HepG2 (cell line): Measurements from ENCODE around the gene XPO5. TPM values are rescaled to one million over a fixed set of nuclear protein-coding genes. Genes with fewer than 3 reads are reported as not detected.

ENCODE experiments used
- GTF2F1 ChIP-seq: fragments of 150-350 bp; IDR thresholded peaks from 2 replicates; pipeline ENCODE4 v1.6.1; 2014; ENCODE audit warnings: low read length
- HCFC1 ChIP-seq: fragments of 150-350 bp; IDR thresholded peaks from 2 replicates; pipeline ENCODE4 v1.6.1; 2014; ENCODE audit warnings: low read depth, low read length
- HNF4A ChIP-seq: sonication (generic); formaldehyde crosslinking; IDR thresholded peaks from 2 replicates; pipeline ENCODE4 v1.4.0; 2020; ENCODE audit warnings: missing genetic modification reagents
- HOMEZ ChIP-seq: IDR thresholded peaks from 2 replicates; pipeline ENCODE4 v1.6.1; 2016; ENCODE audit warnings: low read depth
- LBX2 ChIP-seq: sonication (generic); formaldehyde crosslinking; IDR thresholded peaks from 2 replicates; pipeline ENCODE4 v1.5.0; 2020; ENCODE audit warnings: missing genetic modification reagents, mild to moderate bottlenecking, borderline replicate concordance
- MBNL3 ChIP-seq: fragments of 250-450 bp; sonication (Bioruptor Pico); conservative IDR thresholded peaks from 2 replicates; pipeline ENCODE4 v1.8.0; 2022; ENCODE audit warnings: mild to moderate bottlenecking, inconsistent platforms
- MED1 ChIP-seq: sonication (generic); formaldehyde crosslinking; IDR thresholded peaks from 2 replicates; pipeline ENCODE4 v1.4.0; 2020; ENCODE audit warnings: missing genetic modification reagents
- MTA3 ChIP-seq: sonication (generic); formaldehyde crosslinking; IDR thresholded peaks from 2 replicates; pipeline ENCODE4 v1.4.0; 2020; ENCODE audit warnings: missing genetic modification reagents
- NONO ChIP-seq, 2 experiments: fragments of 450-650 bp in 1 of 2; sonication (generic) in 1 of 2; formaldehyde crosslinking in 1 of 2; IDR thresholded peaks in 1 of 2; conservative IDR thresholded peaks in 1 of 2; 2 replicates each; pipeline versions ENCODE4 v1.6.1 to v1.8.0; 2017 to 2022; ENCODE audit warnings: mild to moderate bottlenecking in 1 of 2, missing genetic modification reagents in 1 of 2, moderate library complexity in 1 of 2
- NR1H2 ChIP-seq: sonication (generic); formaldehyde crosslinking; IDR thresholded peaks from 2 replicates; pipeline ENCODE4 v1.8.1; 2022; ENCODE audit warnings: low read depth, missing genetic modification reagents, borderline replicate concordance
- SRF ChIP-seq: IDR thresholded peaks from 2 replicates; pipeline ENCODE4 v1.6.1; 2011; ENCODE audit warnings: mild to moderate bottlenecking, low read depth, low read length, moderate library complexity
- SRSF1 ChIP-seq: fragments of 200-400 bp; formaldehyde crosslinking; optimal IDR thresholded peaks from 2 replicates; pipeline ENCODE3; 2017; ENCODE audit warnings: mild to moderate bottlenecking, low read depth, low read length, moderate library complexity
- TSC22D2 ChIP-seq: sonication (generic); formaldehyde crosslinking; IDR thresholded peaks from 2 replicates; pipeline ENCODE4 v1.5.1; 2020; ENCODE audit warnings: missing genetic modification reagents, mild to moderate bottlenecking, borderline replicate concordance
- XBP1 ChIP-seq: sonication (generic); formaldehyde crosslinking; IDR thresholded peaks from 2 replicates; pipeline ENCODE4 v1.5.0; 2020; ENCODE audit warnings: missing genetic modification reagents
- ZFY ChIP-seq: sonication (generic); formaldehyde crosslinking; IDR thresholded peaks from 2 replicates; pipeline ENCODE4 v1.4.0; 2020; ENCODE audit warnings: missing genetic modification reagents
- ZNF234 ChIP-seq: sonication (generic); formaldehyde crosslinking; conservative IDR thresholded peaks from 2 replicates; pipeline ENCODE4 v1.5.1; 2020; ENCODE audit warnings: mild to moderate bottlenecking, missing genetic modification reagents
- ZNF24 ChIP-seq: fragments of 450-650 bp; IDR thresholded peaks from 2 replicates; pipeline ENCODE4 v1.6.1; 2017; ENCODE audit warnings: antibody characterized with exemption, mild to moderate bottlenecking
- ZNF788 ChIP-seq: sonication (generic); formaldehyde crosslinking; IDR thresholded peaks from 2 replicates; pipeline ENCODE4 v1.5.0; 2020; ENCODE audit warnings: mild to moderate bottlenecking, missing genetic modification reagents, borderline replicate concordance
- ZNF83 ChIP-seq: sonication (generic); formaldehyde crosslinking; IDR thresholded peaks from 2 replicates; pipeline ENCODE4 v1.4.0; 2020; ENCODE audit warnings: missing genetic modification reagents, mild to moderate bottlenecking, borderline replicate concordance
- polyA plus RNA-seq, 8 experiments: library from polyadenylated mRNA; depleted of rRNA in 3 of 8; stranded (reverse) in 7 of 8; unstranded in 1 of 8; fragments of >200 nt; fragmentation: Illumina TruSeq in 4 of 8; extraction: Trizol in 4 of 8; gene quantifications; 2 replicates each; pipeline versions ENCODE4 v1.2.1 to v1.2.3, GENCODE V29; 2011 to 2016; ENCODE audit warnings: low read depth in 4 of 8, missing spikeins in 1 of 8, mixed read lengths in 1 of 8; ENCODE audit not compliant: insufficient read depth in 1 of 8
- total RNA-seq, 5 experiments: library from RNA; depleted of rRNA; stranded (reverse); fragments of >200 nt; fragmentation: Illumina TruSeq; extraction: Trizol; gene quantifications; 2 replicates each; pipeline ENCODE4 v1.2.3, GENCODE V29; 2016; ENCODE audit warnings: low read depth in 1 of 5
- TF ChIP-seq, protein P1 (sequence below): conservative IDR thresholded peaks from 2 replicates; pipeline ENCODE4 v1.6.1; 2018; ENCODE audit warnings: missing genetic modification reagents
- TF ChIP-seq, protein P2 (sequence below): IDR thresholded peaks from 2 replicates; pipeline ENCODE4 v1.6.1; 2016; ENCODE audit warnings: control low read depth
- TF ChIP-seq, protein P3 (sequence below): sonication (generic); formaldehyde crosslinking; IDR thresholded peaks from 2 replicates; pipeline ENCODE4 v1.4.0; 2020; ENCODE audit warnings: mild to moderate bottlenecking, low read depth, missing genetic modification reagents
- TF ChIP-seq, protein P4 (sequence below): IDR thresholded peaks from 2 replicates; pipeline ENCODE4 v1.6.1; 2016; ENCODE audit warnings: low read depth, borderline replicate concordance

XPO5 gene
- total and polyA plus RNA-seq, 2 of the 13 experiments (the other 11 are each of a cell fraction or from before 2014, with no cell fraction given), result 52.2 to 68.0 TPM

DNA sequence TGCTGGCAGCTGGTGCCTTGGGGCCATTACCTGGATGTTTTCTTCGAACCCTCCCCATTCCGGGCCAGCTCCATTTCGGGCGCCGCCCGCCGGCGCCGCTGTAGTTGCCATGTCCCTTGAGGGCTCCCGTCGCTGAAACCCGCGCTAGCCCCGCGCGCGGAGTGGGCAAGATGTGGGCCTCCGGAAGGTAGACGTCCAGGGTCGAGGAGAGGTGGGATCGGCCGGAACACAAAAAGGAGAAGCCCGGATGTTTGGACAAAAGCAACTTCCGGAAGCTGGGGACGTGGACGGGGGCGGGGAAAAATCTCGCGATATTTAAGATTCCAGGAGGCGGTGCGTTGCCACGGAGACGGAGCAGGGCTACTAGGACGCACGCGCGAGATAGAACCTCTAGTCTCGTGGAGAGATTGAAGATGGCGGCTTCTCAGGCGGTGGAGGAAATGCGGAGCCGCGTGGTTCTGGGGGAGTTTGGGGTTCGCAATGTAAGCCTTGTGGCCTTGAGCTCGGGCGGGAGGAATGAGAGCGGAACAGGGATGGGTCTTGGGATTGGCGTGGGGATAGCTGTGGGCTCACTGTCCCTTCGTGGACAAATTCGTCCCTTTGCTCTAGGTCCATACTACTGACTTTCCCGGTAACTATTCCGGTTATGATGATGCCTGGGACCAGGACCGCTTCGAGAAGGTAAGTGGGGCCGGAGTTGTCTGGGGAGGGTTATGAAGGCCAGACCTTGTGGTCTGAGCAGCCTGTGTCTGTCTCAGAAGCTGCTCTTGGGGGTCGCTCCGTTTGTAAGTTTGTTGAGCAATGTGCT is 58.9 kb downstream of the XPO5 start, which contains the start of the genes POLR1C and YIPF3 (continued):
- TF ChIP-seq, protein P1, sequence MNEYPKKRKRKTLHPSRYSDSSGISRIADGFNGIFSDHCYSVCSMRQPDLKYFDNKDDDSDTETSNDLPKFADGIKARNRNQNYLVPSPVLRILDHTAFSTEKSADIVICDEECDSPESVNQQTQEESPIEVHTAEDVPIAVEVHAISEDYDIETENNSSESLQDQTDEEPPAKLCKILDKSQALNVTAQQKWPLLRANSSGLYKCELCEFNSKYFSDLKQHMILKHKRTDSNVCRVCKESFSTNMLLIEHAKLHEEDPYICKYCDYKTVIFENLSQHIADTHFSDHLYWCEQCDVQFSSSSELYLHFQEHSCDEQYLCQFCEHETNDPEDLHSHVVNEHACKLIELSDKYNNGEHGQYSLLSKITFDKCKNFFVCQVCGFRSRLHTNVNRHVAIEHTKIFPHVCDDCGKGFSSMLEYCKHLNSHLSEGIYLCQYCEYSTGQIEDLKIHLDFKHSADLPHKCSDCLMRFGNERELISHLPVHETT (CRISPR knock-in tag), result no peak; the same call in 1 of the 2 replicates
- TF ChIP-seq, protein P2, sequence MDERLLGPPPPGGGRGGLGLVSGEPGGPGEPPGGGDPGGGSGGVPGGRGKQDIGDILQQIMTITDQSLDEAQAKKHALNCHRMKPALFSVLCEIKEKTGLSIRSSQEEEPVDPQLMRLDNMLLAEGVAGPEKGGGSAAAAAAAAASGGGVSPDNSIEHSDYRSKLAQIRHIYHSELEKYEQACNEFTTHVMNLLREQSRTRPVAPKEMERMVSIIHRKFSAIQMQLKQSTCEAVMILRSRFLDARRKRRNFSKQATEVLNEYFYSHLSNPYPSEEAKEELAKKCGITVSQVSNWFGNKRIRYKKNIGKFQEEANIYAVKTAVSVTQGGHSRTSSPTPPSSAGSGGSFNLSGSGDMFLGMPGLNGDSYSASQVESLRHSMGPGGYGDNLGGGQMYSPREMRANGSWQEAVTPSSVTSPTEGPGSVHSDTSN (CRISPR knock-in tag), result no peak; the same call in 1 of the 2 replicates
- TF ChIP-seq LBX2 (CRISPR knock-in tag) (no peak), XBP1 (CRISPR knock-in tag) (no peak), GTF2F1 (peak; percentile 48; the same call in 1 of the 2 replicates), ZNF788 (CRISPR knock-in tag) (peak; percentile 60; the same call in 1 of the 2 replicates), SRF (peak; percentile 51; the same call in 1 of the 2 replicates), NR1H2 (CRISPR knock-in tag) (no peak), TSC22D2 (CRISPR knock-in tag) (no peak; the same call in 1 of the 2 replicates), ZFY (peak; percentile 95), MBNL3 (CRISPR knock-in tag) (no peak), ZNF24 (no peak), SRSF1 (peak; percentile 86), HCFC1 (peak; percentile 59; the same call in 1 of the 2 replicates), ZNF234 (CRISPR knock-in tag) (no peak), ZNF83 (CRISPR knock-in tag) (no peak; the same call in 1 of the 2 replicates), MED1 (CRISPR knock-in tag) (peak; percentile 82), HNF4A (CRISPR knock-in tag) (no peak), MTA3 (CRISPR knock-in tag) (no peak), HOMEZ (CRISPR knock-in tag) (no peak), NONO (IDR thresholded peaks at IDR 0.05) (no peak), NONO (CRISPR knock-in tag; conservative IDR thresholded peaks at IDR 0.05) (peak; percentile 93)
- TF ChIP-seq, protein P3, sequence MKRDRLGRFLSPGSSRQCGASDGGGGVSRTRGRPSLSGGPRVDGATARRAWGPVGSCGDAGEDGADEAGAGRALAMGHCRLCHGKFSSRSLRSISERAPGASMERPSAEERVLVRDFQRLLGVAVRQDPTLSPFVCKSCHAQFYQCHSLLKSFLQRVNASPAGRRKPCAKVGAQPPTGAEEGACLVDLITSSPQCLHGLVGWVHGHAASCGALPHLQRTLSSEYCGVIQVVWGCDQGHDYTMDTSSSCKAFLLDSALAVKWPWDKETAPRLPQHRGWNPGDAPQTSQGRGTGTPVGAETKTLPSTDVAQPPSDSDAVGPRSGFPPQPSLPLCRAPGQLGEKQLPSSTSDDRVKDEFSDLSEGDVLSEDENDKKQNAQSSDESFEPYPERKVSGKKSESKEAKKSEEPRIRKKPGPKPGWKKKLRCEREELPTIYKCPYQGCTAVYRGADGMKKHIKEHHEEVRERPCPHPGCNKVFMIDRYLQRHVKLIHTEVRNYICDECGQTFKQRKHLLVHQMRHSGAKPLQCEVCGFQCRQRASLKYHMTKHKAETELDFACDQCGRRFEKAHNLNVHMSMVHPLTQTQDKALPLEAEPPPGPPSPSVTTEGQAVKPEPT (CRISPR knock-in tag), result 0 out of 2 replicates have a peak, but pooled peaks have one; percentile 89
- TF ChIP-seq, protein P4, sequence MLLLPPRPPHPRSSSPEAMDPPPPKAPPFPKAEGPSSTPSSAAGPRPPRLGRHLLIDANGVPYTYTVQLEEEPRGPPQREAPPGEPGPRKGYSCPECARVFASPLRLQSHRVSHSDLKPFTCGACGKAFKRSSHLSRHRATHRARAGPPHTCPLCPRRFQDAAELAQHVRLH (CRISPR knock-in tag), result peak; percentile 85; the same call in 1 of the 2 replicates
